Stimulated activated CD8-positive, alpha-beta memory T cell treated with anti-CD3 and anti-CD28 coated beads, Interleukin-4, amount 100 ng/mL, for 48 hours (primary cell): Measurements from ENCODE around the gene WDR5.

Source experiments
- DNase-seq: peaks from one replicate; pipeline ENCODE4 v3.0.0-alpha.2; 2020

WDR5 gene

GRCh38 chr9:134159566-134160245, 23.8 kb downstream of the WDR5 start:
- DNase-seq, result no peak

DNA sequence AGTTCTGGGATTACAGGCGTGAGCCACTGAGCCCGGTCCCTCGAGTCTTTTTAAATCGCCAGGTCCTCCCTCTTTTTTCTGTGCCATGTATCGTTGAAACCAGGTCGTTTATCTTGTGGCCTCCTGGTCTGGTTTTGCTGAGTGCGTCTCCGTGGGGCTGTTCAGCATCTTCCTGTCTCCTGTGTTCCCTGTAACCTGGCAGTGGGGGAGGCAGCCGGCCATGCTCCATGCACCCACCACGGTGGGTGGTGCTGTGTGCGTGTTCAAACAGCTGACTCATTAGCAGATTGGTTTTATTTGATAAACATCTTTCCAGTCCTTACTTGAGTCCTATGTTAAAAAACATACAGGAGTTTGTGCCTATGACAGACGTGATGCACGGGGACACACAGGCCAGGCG, 25.8 kb downstream of the WDR5 start:
- no peak for DNase-seq

GRCh38 chr9:134162212-134162775, 26.4 kb downstream of the WDR5 start:
- no peak for DNase-seq

GRCh38 chr9:134162926-134163370, 27.1 kb downstream of the WDR5 start:
- DNase-seq, result no peak

- DNase-seq, result peak; percentile 75
Measured at GRCh38 chr9:134163371-134164196, 27.7 kb downstream of the WDR5 start.

GRCh38 chr9:134164879-134165278, 29.0 kb downstream of the WDR5 start:
- no peak for DNase-seq

DNA sequence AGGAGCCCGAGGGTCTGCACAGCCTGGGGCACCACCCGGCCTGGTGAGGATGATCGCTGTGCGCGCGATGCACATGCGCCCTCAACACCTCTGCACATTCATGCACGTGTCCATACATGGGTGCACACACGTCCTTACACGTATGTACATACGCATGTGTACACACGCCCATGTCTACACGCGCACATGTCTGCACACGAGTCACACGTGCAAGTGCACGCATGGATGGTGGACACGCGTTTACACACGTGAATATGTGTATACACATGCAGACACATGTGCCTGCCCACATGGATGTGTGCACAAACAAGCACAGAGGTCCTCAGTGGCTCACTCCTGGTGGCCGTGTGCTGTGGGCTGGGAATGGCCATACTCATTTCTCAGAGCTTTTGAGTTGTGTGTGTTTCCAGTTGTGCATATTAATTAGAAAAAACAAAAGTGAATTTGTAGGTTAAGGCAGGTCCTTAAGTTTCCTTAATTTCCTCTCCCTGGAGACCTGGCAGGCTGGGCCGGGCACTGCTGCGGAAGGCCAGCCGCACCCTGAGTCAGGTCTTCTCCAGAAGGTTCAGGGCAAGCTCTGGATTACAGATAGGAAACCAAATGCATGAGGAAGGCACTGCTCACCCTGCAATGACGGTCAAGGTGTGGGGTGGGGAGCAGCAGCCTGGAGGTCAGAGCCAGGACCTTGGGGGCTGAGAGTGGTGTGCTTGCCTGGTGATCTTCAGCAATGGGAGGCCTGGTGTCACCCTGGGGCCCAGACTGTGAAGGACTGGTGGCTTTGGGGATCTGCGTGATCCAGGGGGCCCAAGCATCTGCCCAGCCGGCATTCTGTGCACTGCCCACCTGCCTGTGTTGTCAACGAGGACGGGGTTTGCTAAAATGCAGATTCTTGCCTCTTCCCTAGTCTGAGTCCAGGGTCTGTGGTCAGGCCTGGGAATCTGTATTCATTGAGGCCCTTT, 29.8 kb downstream of the WDR5 start:
- peak; percentile 62 for DNase-seq

DNA sequence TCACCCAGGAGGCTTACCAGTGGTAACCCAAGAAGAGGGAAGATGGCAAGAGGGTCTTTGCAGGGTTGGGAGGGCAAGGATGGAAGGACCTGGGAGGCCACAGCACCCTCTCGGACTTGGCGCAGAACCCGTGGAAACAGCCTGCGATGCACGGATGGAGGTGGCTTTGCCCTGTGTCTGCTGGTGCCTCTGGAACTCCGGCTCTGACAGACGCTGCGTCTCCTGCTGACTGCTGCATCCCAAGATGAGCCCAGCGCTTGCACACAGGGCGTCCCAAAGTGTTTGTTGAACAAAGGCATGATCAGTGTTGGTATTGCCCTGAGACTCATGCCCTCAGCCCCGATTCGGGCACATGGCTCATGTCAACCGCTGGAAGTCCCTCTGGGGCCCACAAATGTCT, 30.5 kb downstream of the WDR5 start:
- no peak for DNase-seq

DNA sequence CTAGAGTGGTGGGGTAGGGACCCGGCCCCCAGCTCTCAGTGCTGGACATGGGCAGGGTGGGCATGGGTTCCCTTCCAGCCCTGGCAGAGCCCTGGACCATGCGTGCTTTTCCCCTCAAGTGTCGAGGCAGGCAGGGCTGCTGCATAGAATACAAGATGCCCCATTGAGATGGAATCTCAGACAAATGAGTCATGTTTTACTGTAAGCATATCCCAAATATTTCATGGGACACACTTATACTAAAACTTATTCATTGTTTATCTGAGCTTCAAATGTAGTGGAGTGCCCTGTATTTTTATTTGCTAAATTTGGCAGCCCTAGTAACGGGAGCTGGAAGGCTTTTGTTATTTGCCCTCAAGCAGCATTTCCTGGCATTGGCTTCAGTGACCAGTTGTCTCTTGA, 31.6 kb downstream of the WDR5 start:
- DNase-seq, result no peak

- DNase-seq, result no peak
Measured at GRCh38 chr9:134168757-134169550, 33.1 kb downstream of the WDR5 start.

GRCh38 chr9:134169724-134170401, 34.0 kb downstream of the WDR5 start:
- no peak for DNase-seq

DNA sequence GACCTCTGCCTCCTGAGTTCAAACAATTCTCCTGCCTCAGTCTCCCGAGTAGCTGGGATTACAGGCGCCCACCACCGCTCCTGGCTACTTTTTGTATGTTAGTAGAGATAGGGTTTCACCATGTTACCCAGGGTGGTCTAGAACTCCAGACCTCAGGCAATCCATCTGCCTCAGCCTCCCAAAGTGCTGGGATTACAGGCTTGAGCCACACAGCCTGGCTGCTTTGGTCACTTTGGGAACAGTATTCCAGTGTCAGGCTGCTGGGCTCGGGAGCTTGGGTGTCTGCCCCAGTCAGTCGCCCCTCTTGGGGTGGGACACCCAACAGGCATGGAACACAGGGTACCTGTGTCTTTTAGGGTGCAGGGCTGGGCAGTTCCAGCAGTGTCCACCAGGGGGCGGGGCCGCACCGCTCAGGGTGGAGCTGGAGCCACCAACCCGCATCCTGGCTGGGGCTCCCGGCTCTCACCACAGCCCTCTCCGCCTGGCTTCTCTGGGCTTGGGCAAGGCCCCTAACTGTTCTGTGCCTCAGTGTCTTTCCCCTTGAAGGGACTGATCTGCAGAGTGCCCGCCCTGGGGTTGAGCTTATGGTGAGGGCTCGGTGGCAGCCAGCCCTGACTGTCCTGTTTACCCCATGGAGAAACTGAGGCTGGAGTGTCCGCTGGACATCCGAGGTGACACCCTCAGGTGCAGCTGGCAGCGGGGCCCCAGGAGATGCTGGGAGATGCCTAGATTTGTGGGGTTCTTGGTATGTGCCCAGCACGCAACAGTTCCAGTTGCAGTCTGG, 34.8 kb downstream of the WDR5 start:
- DNase-seq, result no peak

DNA sequence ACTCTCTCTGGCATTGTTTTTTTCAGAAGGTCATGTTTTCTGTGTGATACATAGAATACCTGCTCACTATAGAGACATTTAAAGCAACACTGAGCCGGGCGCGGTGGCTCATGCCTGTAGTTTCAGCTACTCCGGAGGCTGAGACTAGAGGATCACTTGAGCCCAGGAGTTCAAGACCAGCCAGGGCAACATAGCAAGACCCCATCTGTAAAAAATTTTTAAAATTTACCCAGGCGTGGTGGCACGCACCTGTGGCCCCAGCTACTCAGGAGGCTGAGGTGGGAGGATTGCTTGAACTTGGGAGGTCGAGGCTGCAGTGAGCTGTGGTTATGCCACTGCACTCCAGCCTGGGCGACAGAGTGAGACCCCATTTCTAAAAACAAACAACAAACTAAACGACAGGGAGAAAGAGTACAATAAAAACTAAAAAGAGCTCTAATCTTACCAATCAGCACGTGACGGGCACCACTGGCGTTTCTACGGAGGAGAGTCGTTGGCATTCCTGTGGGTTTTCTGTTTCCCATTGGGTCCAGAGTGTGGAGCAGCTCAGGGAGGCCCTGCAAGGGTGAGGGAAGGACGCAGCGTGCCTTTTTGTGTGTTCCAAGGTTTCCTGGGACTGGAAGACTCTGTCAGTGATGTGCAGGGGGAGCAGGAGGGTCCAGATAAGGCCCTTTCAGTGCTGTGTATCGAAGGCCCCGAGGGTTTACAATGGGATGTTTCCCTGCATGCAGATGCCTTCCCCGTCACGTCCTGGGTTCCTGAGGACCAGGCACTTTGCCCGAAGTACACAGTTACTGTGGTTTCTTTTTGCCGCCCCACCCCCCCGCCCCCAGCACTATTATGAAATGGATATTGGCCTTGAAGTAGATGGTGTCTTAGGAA, 35.7 kb downstream of the WDR5 start:
- no peak for DNase-seq

DNA sequence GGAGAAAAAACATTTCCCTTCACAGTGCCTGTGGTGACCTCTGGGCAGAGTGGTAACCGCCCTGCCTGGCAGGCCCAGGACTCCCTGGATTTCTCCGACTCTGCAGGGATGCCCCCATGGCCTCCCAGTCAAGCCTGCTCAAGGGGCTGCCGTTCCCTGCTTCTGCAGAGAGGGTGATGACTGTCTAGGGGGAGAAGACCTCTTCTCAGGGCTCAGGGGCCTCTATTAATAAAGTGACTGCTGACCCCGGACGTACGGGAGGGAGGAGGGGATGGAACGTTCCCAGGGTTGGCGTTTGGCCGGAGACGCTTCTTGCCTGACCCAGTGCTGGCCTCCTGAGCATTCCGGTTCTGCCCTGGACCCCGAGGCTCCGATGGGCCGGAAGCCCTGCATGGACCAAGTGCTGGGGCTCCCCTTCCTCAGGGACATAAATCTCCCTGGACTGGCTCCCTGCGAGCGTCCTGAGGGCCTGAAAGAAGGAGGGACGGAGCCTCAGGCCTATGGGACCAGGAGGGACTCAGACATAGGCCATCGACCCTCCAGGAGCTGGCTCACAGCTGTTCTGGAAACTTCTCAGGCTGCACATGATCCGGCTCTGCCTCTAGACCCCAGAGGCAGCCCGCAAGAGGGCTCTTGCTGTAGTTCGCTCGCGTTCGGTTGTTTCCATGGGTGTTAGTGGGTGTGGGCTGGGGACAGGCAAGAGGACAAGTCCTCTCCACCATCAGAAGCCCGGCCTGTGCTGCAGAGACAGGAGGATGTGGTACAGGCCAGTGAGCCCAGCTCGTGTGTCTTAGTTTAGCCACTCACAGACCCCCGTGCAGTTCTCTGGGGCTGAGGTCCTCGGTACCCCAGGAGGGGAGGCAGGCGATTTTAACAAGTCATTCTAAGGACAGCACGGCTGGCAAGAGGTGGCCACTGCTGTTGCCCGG, 36.6 kb downstream of the WDR5 start:
- no peak for DNase-seq

DNA sequence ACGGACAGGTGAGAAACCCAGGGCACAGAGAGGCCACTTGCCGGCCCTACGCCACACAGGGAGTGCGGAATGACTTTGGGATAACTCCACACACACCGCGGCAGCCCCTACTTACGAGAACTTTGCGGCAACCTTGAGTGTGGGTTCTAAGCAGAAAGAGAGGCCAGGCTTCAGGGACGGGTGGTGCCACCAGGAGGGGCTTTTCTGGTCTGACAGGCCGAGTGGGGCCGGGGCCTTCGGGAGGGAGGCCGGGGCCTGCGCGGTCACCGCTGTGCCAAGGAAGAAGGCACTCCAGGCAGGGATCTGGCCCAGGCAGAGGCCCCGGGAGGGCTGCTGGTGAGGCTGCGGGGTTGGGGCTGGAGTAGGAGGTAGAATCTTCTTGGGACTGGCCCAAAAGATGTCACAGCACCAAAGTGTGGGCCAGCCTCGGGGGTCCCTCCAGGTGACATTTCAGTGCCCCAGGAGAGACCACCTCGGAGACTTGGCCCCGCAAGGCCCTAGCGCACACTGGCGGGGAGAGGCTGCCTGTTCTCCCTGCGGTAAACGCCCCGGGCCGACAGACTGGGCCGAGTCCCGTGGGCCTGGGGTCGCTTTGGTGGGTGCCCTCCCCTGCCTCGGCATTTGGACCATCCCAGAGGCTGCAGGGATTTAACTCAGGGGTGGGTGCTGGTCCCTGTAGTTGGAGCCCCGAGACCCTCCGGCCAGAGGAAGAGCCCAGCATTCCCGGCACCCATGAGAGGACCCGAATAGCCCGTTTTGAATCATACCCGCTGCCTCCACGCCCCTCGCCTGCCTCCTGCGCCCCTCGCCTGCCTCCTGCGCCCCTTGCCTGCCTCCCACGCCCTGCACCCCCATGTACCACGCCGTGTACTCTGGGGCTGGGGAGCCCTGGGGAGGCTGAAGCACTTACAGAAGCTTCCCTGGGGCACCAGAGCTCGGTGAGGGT, 37.5 kb downstream of the WDR5 start:
- DNase-seq, result no peak

DNA sequence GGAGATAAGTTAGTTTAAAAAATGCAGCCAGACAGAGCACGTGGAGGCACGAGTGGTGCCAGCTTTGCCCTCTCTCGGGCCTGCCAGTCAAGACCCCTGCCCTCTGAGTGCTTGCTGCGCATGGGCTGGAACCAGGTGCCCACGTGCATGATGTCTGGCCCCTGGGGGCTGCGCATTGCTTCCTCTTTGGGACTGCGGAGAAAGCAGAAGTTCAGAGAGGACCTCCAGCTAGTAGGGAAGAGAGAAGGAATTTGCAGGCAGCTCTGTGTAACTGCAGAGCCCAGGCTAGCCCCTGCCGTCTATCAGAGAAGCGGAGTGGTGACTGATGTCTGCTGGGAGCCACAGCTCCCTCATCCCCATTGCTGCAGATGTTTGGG, 38.2 kb downstream of the WDR5 start:
- DNase-seq, result no peak
